HEK293 (cell line): ENCODE results near the gene TBK1.

Source experiments
- GLI2 ChIP-seq: fragments of 450-650 bp; formaldehyde crosslinking; IDR thresholded peaks from 2 replicates; pipeline ENCODE4; 2017; ENCODE audit warnings: missing biosample characterization, missing genetic modification characterization, low read depth, borderline replicate concordance
- HOXC10 ChIP-seq: sonication (generic); formaldehyde crosslinking; IDR thresholded peaks from 2 replicates; pipeline ENCODE4 v1.8.1; 2023; ENCODE audit warnings: mild to moderate bottlenecking, missing genetic modification reagents
- KLF10 ChIP-seq: fragments of 450-650 bp; IDR thresholded peaks from 2 replicates; pipeline ENCODE4 v1.5.1; 2018; ENCODE audit warnings: missing biosample characterization, mild to moderate bottlenecking, missing genetic modification characterization
- KLF17 ChIP-seq: fragments of 450-650 bp; formaldehyde crosslinking; IDR thresholded peaks from 2 replicates; pipeline ENCODE4 v1.5.1; 2016; ENCODE audit warnings: missing biosample characterization, missing genetic modification characterization
- SALL2 ChIP-seq: fragments of 450-650 bp; formaldehyde crosslinking; IDR thresholded peaks from 2 replicates; pipeline ENCODE4 v1.5.0; 2017; ENCODE audit warnings: missing biosample characterization, mild to moderate bottlenecking, missing genetic modification characterization, borderline replicate concordance
- SETDB1 ChIP-seq: IDR thresholded peaks from one replicate; pipeline ENCODE4 v1.6.1; 2017; ENCODE audit warnings: mild to moderate bottlenecking, low read length, moderate library complexity, mixed read lengths; ENCODE audit not compliant: insufficient read length
- YY2 ChIP-seq: fragments of 450-650 bp; formaldehyde crosslinking; IDR thresholded peaks from 2 replicates; pipeline ENCODE4 v1.5.1; 2016; ENCODE audit warnings: missing biosample characterization, missing genetic modification characterization
- ZBTB20 ChIP-seq: fragments of 450-650 bp; formaldehyde crosslinking; IDR thresholded peaks from 2 replicates; pipeline ENCODE4 v1.5.1; 2016; ENCODE audit warnings: missing biosample characterization, missing genetic modification characterization
- ZBTB8A ChIP-seq: fragments of 450-650 bp; formaldehyde crosslinking; IDR thresholded peaks from 2 replicates; pipeline ENCODE4 v1.5.1; 2016; ENCODE audit warnings: missing biosample characterization, missing genetic modification characterization
- ZFHX2 ChIP-seq: fragments of 450-650 bp; formaldehyde crosslinking; conservative IDR thresholded peaks from 2 replicates; pipeline ENCODE4 v1.5.1; 2016; ENCODE audit warnings: missing biosample characterization, missing genetic modification characterization
- ZFP41 ChIP-seq: fragments of 450-650 bp; formaldehyde crosslinking; IDR thresholded peaks from 2 replicates; pipeline ENCODE4 v1.5.1; 2016; ENCODE audit warnings: missing biosample characterization, missing genetic modification characterization, borderline replicate concordance
- ZNF121 ChIP-seq: fragments of 450-650 bp; formaldehyde crosslinking; IDR thresholded peaks from 2 replicates; pipeline ENCODE4 v1.5.1; 2016; ENCODE audit warnings: missing biosample characterization, missing genetic modification characterization
- ZNF132 ChIP-seq: fragments of 450-650 bp; formaldehyde crosslinking; IDR thresholded peaks from 2 replicates; pipeline ENCODE4 v1.5.1; 2017; ENCODE audit warnings: missing biosample characterization, missing genetic modification characterization, borderline replicate concordance
- ZNF157 ChIP-seq: fragments of 450-650 bp; formaldehyde crosslinking; IDR thresholded peaks from 2 replicates; pipeline ENCODE4 v1.5.1; 2016; ENCODE audit warnings: missing biosample characterization, missing genetic modification characterization
- ZNF221 ChIP-seq: fragments of 450-650 bp; formaldehyde crosslinking; IDR thresholded peaks from 2 replicates; pipeline ENCODE4 v1.5.1; 2017; ENCODE audit warnings: missing biosample characterization, missing genetic modification characterization, borderline replicate concordance
- ZNF223 ChIP-seq: fragments of 450-650 bp; formaldehyde crosslinking; IDR thresholded peaks from 2 replicates; pipeline ENCODE4 v1.5.1; 2016; ENCODE audit warnings: missing biosample characterization, missing genetic modification characterization
- ZNF266 ChIP-seq: fragments of 450-650 bp; formaldehyde crosslinking; IDR thresholded peaks from 2 replicates; pipeline ENCODE4 v1.5.1; 2016; ENCODE audit warnings: missing biosample characterization, missing genetic modification characterization, low read depth
- ZNF324 ChIP-seq: fragments of 450-650 bp; formaldehyde crosslinking; IDR thresholded peaks from 2 replicates; pipeline ENCODE4 v1.5.1; 2016; ENCODE audit warnings: missing biosample characterization, missing genetic modification characterization
- ZNF335 ChIP-seq: fragments of 450-650 bp; formaldehyde crosslinking; conservative IDR thresholded peaks from 2 replicates; pipeline ENCODE4 v1.5.1; 2016; ENCODE audit warnings: missing biosample characterization, missing genetic modification characterization
- ZNF366 ChIP-seq: fragments of 450-650 bp; formaldehyde crosslinking; conservative IDR thresholded peaks from 2 replicates; pipeline ENCODE4 v1.5.1; 2016; ENCODE audit warnings: missing biosample characterization, missing genetic modification characterization
- ZNF394 ChIP-seq: fragments of 450-650 bp; formaldehyde crosslinking; IDR thresholded peaks from 2 replicates; pipeline ENCODE4 v1.5.1; 2016; ENCODE audit warnings: missing biosample characterization, missing genetic modification characterization, mild to moderate bottlenecking, moderate library complexity, borderline replicate concordance
- ZNF544 ChIP-seq: fragments of 450-650 bp; formaldehyde crosslinking; IDR thresholded peaks from 2 replicates; pipeline ENCODE4 v1.5.0; 2017; ENCODE audit warnings: missing biosample characterization, missing genetic modification characterization
- ZNF571 ChIP-seq: fragments of 450-650 bp; formaldehyde crosslinking; IDR thresholded peaks from 2 replicates; pipeline ENCODE4 v1.5.0; 2017; ENCODE audit warnings: missing biosample characterization, missing genetic modification characterization
- ZNF623 ChIP-seq: fragments of 450-650 bp; formaldehyde crosslinking; IDR thresholded peaks from 2 replicates; pipeline ENCODE4 v1.5.1; 2016; ENCODE audit warnings: missing biosample characterization, missing genetic modification characterization
- ZNF624 ChIP-seq: fragments of 450-650 bp; formaldehyde crosslinking; IDR thresholded peaks from 2 replicates; pipeline ENCODE4 v1.5.1; 2017; ENCODE audit warnings: missing biosample characterization, missing genetic modification characterization
- ZNF76 ChIP-seq: fragments of 450-650 bp; formaldehyde crosslinking; IDR thresholded peaks from 2 replicates; pipeline ENCODE4; 2016; ENCODE audit warnings: low read depth, missing biosample characterization, missing genetic modification characterization, borderline replicate concordance
- ZNF768 ChIP-seq: fragments of 450-650 bp; formaldehyde crosslinking; IDR thresholded peaks from 2 replicates; pipeline ENCODE4 v1.5.1; 2018; ENCODE audit warnings: missing biosample characterization, mild to moderate bottlenecking, missing genetic modification characterization
- ZNF830 ChIP-seq: fragments of 450-650 bp; IDR thresholded peaks from 2 replicates; pipeline ENCODE4 v1.5.0; 2018; ENCODE audit warnings: missing biosample characterization, missing genetic modification characterization, low read depth, mild to moderate bottlenecking, moderate library complexity
- ZNF843 ChIP-seq: fragments of 450-650 bp; formaldehyde crosslinking; IDR thresholded peaks from 2 replicates; pipeline ENCODE4 v1.5.1; 2016; ENCODE audit warnings: missing biosample characterization, missing genetic modification characterization
- TF ChIP-seq, protein P1 (sequence below): fragments of 450-650 bp; formaldehyde crosslinking; IDR thresholded peaks from 2 replicates; pipeline ENCODE4 v1.5.1; 2016; ENCODE audit warnings: missing biosample characterization, missing genetic modification characterization
- TF ChIP-seq, protein P2 (sequence below): fragments of 450-650 bp; formaldehyde crosslinking; IDR thresholded peaks from 2 replicates; pipeline ENCODE4 v1.5.1; 2017; ENCODE audit warnings: missing biosample characterization, missing genetic modification characterization
- TF ChIP-seq, protein P3 (sequence below): fragments of 450-650 bp; formaldehyde crosslinking; optimal IDR thresholded peaks from 2 replicates; pipeline ENCODE3; 2016; ENCODE audit warnings: missing biosample characterization, mild to moderate bottlenecking, missing genetic modification characterization

The TBK1 gene

DNA sequence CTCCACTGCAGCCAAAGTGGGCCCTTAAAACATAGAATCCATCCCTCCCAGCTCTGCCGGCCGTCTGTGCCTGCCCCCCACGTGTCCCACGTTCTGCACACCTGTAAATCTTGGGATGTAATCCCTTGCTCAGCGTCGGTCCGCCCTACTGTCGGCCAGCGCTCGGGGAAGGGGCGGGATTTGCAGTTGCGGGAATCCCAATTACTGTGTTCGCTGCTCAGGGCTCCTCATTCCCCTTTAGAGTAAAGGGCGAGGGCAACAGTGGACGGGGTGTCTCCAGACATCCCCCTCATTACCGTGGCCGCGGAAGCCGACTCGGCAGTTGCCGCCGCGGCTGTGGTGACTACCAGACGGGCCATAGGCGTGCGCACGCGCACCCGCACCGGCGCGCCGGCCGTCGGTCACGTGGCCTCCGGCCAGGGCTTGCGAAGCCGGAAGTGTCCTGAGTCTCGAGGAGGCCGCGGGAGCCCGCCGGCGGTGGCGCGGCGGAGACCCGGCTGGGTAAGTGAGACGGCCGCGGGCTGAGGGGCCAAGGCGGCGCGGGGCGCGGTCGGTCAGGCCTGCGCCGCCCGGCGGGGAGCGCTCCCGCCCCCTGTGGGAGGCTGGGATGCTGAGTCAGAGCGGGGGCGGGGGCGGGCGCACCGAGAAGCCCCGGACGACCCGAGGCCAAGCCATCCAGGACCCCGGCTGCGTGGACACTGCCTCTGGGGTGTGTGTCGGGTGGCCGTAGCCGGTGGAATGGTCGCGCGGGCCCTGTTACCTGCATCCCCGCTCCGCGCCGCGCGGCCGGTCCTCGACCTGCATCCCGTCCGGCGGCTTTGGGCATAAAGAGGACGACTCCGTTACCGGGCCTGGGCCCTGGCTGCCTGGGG lies at the start of gene TBK1 (continued):
- TF ChIP-seq KLF17 (no peak), ZNF366 (tag by site-specific recombination) (peak; percentile 61; the same call in 1 of the 2 replicates), SALL2 (tag by site-specific recombination) (no peak), ZNF544 (tag by site-specific recombination) (no peak), ZFP41 (tag by site-specific recombination) (no peak), YY2 (tag by site-specific recombination) (no peak), ZNF121 (tag by site-specific recombination) (no peak), ZNF768 (tag by site-specific recombination) (no peak), GLI2 (no peak), ZNF571 (tag by site-specific recombination) (no peak), KLF10 (tag by site-specific recombination) (peak; percentile 64; the same call in 1 of the 2 replicates), ZNF394 (tag by site-specific recombination) (no peak), ZNF76 (tag by site-specific recombination) (peak; percentile 69), ZNF221 (tag by site-specific recombination) (no peak), HOXC10 (CRISPR knock-in tag) (no peak), ZNF623 (tag by site-specific recombination) (no peak), ZNF132 (tag by site-specific recombination) (no peak), ZNF324 (tag by site-specific recombination) (no peak), ZBTB8A (tag by site-specific recombination) (peak; percentile 73), ZNF830 (tag by site-specific recombination) (no peak), ZFHX2 (tag by site-specific recombination) (peak; percentile 83), ZNF624 (tag by site-specific recombination) (no peak), ZBTB20 (tag by site-specific recombination) (no peak; the same call in 1 of the 2 replicates), ZNF266 (tag by site-specific recombination) (no peak), SETDB1 (no peak), ZNF843 (tag by site-specific recombination) (0 out of 2 replicates have a peak, but pooled peaks have one; percentile 26), ZNF335 (tag by site-specific recombination) (peak; percentile 98), ZNF157 (no peak), ZNF223 (tag by site-specific recombination) (no peak)
- TF ChIP-seq, protein P1, sequence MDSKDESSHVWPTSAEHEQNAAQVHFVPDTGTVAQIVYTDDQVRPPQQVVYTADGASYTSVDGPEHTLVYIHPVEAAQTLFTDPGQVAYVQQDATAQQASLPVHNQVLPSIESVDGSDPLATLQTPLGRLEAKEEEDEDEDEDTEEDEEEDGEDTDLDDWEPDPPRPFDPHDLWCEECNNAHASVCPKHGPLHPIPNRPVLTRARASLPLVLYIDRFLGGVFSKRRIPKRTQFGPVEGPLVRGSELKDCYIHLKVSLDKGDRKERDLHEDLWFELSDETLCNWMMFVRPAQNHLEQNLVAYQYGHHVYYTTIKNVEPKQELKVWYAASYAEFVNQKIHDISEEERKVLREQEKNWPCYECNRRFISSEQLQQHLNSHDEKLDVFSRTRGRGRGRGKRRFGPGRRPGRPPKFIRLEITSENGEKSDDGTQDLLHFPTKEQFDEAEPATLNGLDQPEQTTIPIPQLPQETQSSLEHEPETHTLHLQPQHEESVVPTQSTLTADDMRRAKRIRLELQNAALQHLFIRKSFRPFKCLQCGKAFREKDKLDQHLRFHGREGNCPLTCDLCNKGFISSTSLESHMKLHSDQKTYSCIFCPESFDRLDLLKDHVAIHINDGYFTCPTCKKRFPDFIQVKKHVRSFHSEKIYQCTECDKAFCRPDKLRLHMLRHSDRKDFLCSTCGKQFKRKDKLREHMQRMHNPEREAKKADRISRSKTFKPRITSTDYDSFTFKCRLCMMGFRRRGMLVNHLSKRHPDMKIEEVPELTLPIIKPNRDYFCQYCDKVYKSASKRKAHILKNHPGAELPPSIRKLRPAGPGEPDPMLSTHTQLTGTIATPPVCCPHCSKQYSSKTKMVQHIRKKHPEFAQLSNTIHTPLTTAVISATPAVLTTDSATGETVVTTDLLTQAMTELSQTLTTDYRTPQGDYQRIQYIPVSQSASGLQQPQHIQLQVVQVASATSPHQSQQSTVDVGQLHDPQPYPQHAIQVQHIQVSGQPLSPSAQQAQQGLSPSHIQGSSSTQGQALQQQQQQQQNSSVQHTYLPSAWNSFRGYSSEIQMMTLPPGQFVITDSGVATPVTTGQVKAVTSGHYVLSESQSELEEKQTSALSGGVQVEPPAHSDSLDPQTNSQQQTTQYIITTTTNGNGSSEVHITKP, result no peak
- TF ChIP-seq, protein P2, sequence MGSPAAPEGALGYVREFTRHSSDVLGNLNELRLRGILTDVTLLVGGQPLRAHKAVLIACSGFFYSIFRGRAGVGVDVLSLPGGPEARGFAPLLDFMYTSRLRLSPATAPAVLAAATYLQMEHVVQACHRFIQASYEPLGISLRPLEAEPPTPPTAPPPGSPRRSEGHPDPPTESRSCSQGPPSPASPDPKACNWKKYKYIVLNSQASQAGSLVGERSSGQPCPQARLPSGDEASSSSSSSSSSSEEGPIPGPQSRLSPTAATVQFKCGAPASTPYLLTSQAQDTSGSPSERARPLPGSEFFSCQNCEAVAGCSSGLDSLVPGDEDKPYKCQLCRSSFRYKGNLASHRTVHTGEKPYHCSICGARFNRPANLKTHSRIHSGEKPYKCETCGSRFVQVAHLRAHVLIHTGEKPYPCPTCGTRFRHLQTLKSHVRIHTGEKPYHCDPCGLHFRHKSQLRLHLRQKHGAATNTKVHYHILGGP (tag by site-specific recombination), result no peak
- TF ChIP-seq, protein P3, sequence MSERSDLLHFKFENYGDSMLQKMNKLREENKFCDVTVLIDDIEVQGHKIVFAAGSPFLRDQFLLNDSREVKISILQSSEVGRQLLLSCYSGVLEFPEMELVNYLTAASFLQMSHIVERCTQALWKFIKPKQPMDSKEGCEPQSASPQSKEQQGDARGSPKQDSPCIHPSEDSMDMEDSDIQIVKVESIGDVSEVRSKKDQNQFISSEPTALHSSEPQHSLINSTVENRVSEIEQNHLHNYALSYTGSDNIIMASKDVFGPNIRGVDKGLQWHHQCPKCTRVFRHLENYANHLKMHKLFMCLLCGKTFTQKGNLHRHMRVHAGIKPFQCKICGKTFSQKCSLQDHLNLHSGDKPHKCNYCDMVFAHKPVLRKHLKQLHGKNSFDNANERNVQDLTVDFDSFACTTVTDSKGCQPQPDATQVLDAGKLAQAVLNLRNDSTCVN (tag by site-specific recombination), result peak; percentile 98
